HCT116 (cell line): ENCODE measurements around the gene RAB8B.

ENCODE experiments used
- CEBPB ChIP-seq: IDR thresholded peaks from 2 replicates; pipeline ENCODE4 v1.6.1; 2012; ENCODE audit warnings: low read depth
- ELF1 ChIP-seq: IDR thresholded peaks from 2 replicates; pipeline ENCODE4 v1.6.1; 2012; ENCODE audit warnings: low read depth, borderline replicate concordance
- EZH2 ChIP-seq: fragments of 200-600 bp; sonication (generic); IDR thresholded peaks from 2 replicates; pipeline ENCODE4 v1.6.1; 2017; ENCODE audit warnings: antibody characterized with exemption, mixed run types
- EZH2phosphoT487 ChIP-seq: fragments of 200-600 bp; IDR thresholded peaks from 2 replicates; pipeline ENCODE4 v1.6.1; 2018; ENCODE audit warnings: antibody characterized with exemption, borderline replicate concordance
- JUND ChIP-seq: IDR thresholded peaks from 2 replicates; pipeline ENCODE4 v1.6.1; 2012
- POLR2A ChIP-seq: IDR thresholded peaks from 2 replicates; pipeline ENCODE4 v1.7.0; 2011; ENCODE audit warnings: borderline replicate concordance; ENCODE audit not compliant: insufficient read depth, insufficient read length; ENCODE audit errors: extremely low read depth
- POLR2AphosphoS5 ChIP-seq: IDR thresholded peaks from 2 replicates; pipeline ENCODE4 v1.6.1; 2011; ENCODE audit warnings: mild to moderate bottlenecking, low read depth, low read length, moderate library complexity
- SIN3A ChIP-seq: IDR thresholded peaks from 2 replicates; pipeline ENCODE4 v1.6.1; 2012; ENCODE audit warnings: low read depth
- SP1 ChIP-seq: IDR thresholded peaks from 2 replicates; pipeline ENCODE4 v1.6.1; 2012; ENCODE audit warnings: low read depth
- SRF ChIP-seq: IDR thresholded peaks from 2 replicates; pipeline ENCODE4 v1.6.1; 2012; ENCODE audit warnings: low read depth
- ZNF274 ChIP-seq: fragments of 200-500 bp; sonication (Bioruptor generic); IDR thresholded peaks from 2 replicates; pipeline ENCODE4 v1.6.1; 2014; ENCODE audit warnings: mild to moderate bottlenecking, low read depth, low read length, inconsistent platforms
- TF ChIP-seq, protein P1 (sequence below), 3 experiments: fragments of 200-600 bp in 1 of 3; sonication (generic) in 1 of 3; IDR thresholded peaks in 2 of 3; conservative IDR thresholded peaks in 1 of 3; 2 replicates each; pipeline ENCODE4 v1.5.1; 2012 to 2017; ENCODE audit warnings: low read depth in 2 of 3, low read length in 2 of 3, antibody characterized with exemption in 1 of 3, borderline replicate concordance in 1 of 3, control low read depth in 1 of 3, mild to moderate bottlenecking in 1 of 3, mixed read lengths in 1 of 3, mixed run types in 1 of 3, moderate library complexity in 1 of 3; ENCODE audit not compliant: insufficient read depth in 1 of 3

DNA sequence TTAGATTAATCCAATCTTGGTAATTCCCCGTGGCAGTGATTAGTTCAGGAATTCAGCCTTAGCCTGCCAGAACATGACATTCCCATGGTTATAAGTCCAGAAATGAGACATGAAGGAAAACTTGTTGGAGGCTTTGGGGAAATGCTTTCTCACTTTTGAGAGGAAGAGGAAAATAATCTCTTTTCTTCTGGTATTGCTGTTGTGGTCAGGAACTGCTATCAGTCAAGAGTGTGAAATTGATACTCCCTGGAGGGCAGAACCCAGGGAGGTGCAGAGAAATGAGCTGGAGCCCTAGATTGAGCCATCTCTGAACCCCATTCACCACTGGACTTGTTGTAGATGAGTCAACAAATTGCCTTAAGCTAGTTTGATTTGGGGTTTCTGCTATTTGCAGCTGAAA lies 49.4 kb downstream of the RAB8B start:
- TF ChIP-seq, protein P1, sequence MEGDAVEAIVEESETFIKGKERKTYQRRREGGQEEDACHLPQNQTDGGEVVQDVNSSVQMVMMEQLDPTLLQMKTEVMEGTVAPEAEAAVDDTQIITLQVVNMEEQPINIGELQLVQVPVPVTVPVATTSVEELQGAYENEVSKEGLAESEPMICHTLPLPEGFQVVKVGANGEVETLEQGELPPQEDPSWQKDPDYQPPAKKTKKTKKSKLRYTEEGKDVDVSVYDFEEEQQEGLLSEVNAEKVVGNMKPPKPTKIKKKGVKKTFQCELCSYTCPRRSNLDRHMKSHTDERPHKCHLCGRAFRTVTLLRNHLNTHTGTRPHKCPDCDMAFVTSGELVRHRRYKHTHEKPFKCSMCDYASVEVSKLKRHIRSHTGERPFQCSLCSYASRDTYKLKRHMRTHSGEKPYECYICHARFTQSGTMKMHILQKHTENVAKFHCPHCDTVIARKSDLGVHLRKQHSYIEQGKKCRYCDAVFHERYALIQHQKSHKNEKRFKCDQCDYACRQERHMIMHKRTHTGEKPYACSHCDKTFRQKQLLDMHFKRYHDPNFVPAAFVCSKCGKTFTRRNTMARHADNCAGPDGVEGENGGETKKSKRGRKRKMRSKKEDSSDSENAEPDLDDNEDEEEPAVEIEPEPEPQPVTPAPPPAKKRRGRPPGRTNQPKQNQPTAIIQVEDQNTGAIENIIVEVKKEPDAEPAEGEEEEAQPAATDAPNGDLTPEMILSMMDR (IDR thresholded peaks at IDR 0.05 in 2 of 3, conservative IDR thresholded peaks at IDR 0.05 in 1 of 3; ENCODE audit: borderline replicate concordance in 1 of 3, insufficient read depth in 1 of 3, low read depth in 2 of 3, low read length in 2 of 3) = no peak
- no peak for TF ChIP-seq CEBPB
- TF ChIP-seq POLR2AphosphoS5 = no peak
- no peak for TF ChIP-seq JUND
- no peak for TF ChIP-seq SP1
- no peak for TF ChIP-seq EZH2phosphoT487
- no peak for TF ChIP-seq SRF
- no peak for TF ChIP-seq SIN3A
- TF ChIP-seq ZNF274 = no peak
- no peak for TF ChIP-seq ELF1
- TF ChIP-seq POLR2A = no peak
- no peak for TF ChIP-seq EZH2
